ENCODE results near the gene SIAH2. TPM values are rescaled to one million over a fixed set of nuclear protein-coding genes. Genes with fewer than 3 reads are reported as not detected.

SIAH2 gene
- total RNA-seq, 1 experiment from 2014 or later = 24.0 TPM

DNA sequence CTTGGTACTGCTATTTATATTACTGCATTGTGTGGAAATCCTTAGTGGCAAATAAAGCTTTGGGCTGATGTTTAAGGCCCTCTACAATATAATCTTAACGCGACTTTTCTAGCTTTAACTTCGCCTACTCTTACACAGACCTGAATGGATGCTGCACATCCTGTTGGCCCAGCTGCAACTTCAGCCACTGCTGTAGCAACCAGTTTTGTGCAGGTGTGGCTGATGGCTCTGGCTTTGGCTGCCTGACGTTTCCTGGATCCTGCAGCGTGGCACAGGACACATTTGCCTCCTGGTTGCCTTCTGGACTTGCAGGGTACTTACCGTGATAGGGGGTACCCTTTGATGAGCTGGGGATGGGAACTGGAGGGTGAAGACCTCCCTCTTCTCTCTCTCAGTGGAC is 39.0 kb downstream of the SIAH2 start:
- intact Hi-C loops (cut with micrococcal nuclease; ENCODE audit: unreplicated experiment) = loop anchor here (5.0 to 10.0 kb wide), 3 partner anchors 199 to 423 kb away; partner anchors contain the start of gene MED12L
- Histone ChIP-seq H3K27me3 (ENCODE audit: control insufficient read depth, insufficient read depth, low read length) (no peaks in the 10 kb centered on the region), H3K4me1 (ENCODE audit: control insufficient read depth, insufficient read depth, low read length) (no peaks in the 10 kb centered on the region), H3K4me3 (ENCODE audit: low read depth in 2 of 2, low read length in 2 of 2) (no peak overlapping the region), H3K36me3 (ENCODE audit: control insufficient read depth, insufficient read depth, low read length) (no peaks in the 10 kb centered on the region), H3K9me3 (ENCODE audit: control insufficient read depth, insufficient read depth, low read depth, low read length) (no peaks in the 10 kb centered on the region), H3K27ac (ENCODE audit: low read length) (no peak overlapping the region)
- ChIA-PET CTCF (no interaction called here), POLR2A (no interaction called here)
- no peak for ATAC-seq
- BruUV-seq (replicated peaks) = no TSS peak
- in situ Hi-C loops (cut with HindIII; ENCODE audit: low pct_unique_long_range_greater_than_20kb, low sequenced_read_pairs) = no loop called here
- TF ChIP-seq SIN3A (IDR thresholded peaks at IDR 0.05; ENCODE audit: borderline replicate concordance, insufficient read depth, low read depth, low read length) (no peak), POLR2AphosphoS5 (IDR thresholded peaks at IDR 0.05; ENCODE audit: low read depth, low read length) (no peak)
- DNase-seq (ENCODE audit: low read depth, low spot score) = no peak

DNA sequence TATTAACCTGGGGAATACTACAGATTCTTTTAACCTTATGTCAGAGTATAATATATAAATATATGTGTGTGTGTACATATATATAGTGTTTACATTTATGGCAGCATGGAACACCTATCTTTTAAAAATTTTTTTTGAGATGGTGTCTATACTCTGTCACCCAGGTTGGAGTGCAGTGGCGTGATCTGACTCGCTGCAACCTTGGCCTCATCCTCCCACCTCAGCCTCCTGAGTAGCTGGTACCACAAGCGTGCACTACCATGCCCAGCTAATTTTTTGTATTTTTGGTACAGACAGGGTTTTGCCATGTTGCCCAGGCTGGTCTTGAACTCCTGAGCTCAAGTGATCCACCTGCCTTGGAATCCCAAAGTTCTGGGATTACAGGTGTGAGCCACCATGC is 40.7 kb downstream of the SIAH2 start:
- intact Hi-C loops (cut with micrococcal nuclease; ENCODE audit: unreplicated experiment) (loop anchor here (5.0 to 10.0 kb wide), 3 partner anchors 197 to 425 kb away; partner anchors contain the start of gene MED12L), in situ Hi-C loops (cut with HindIII; ENCODE audit: low pct_unique_long_range_greater_than_20kb, low sequenced_read_pairs) (no loop called here)
- no TSS peak for BruUV-seq (replicated peaks)
- no peak overlapping the region for H3K27ac ChIP-seq (ENCODE audit: low read length)
- ChIA-PET POLR2A (no interaction called here), CTCF (interaction anchor here (0.6 to 1.3 kb wide), 2 partner anchors 129 to 142 kb away, joined by 3 to 7 read pairs; no protein-coding TSS in a partner anchor)
- H3K4me1 ChIP-seq (ENCODE audit: control insufficient read depth, insufficient read depth, low read length) = no peaks in the 10 kb centered on the region
- no peak for DNase-seq (ENCODE audit: low read depth, low spot score)
- no peaks in the 10 kb centered on the region for H3K36me3 ChIP-seq (ENCODE audit: control insufficient read depth, insufficient read depth, low read length)
- H3K27me3 ChIP-seq (ENCODE audit: control insufficient read depth, insufficient read depth, low read length) = no peaks in the 10 kb centered on the region
- no peaks in the 10 kb centered on the region for H3K9me3 ChIP-seq (ENCODE audit: control insufficient read depth, insufficient read depth, low read depth, low read length)
- no peak for ATAC-seq
- TF ChIP-seq SIN3A (IDR thresholded peaks at IDR 0.05; ENCODE audit: borderline replicate concordance, insufficient read depth, low read depth, low read length) (no peak), POLR2AphosphoS5 (IDR thresholded peaks at IDR 0.05; ENCODE audit: low read depth, low read length) (no peak), REST (IDR thresholded peaks at IDR 0.05; ENCODE audit: insufficient read depth in 1 of 2, low read depth in 2 of 2, low read length in 1 of 2) (no peak), CTCF (IDR thresholded peaks at IDR 0.05) (no peak), TCF7L2 (IDR thresholded peaks at IDR 0.05; ENCODE audit: low read depth, low read length) (no peak)
- H3K4me3 ChIP-seq (ENCODE audit: low read depth in 2 of 2, low read length in 2 of 2) = no peak overlapping the region
